HepG2 (cell line): Measurements from ENCODE around the gene KRT36. TPM values are rescaled to one million over a fixed set of nuclear protein-coding genes. Genes with fewer than 3 reads are reported as not detected.

Source experiments
- GFI1 ChIP-seq: sonication (generic); formaldehyde crosslinking; IDR thresholded peaks from 2 replicates; pipeline ENCODE4 v1.5.0; 2020; ENCODE audit warnings: missing genetic modification reagents, mild to moderate bottlenecking, borderline replicate concordance
- NBN ChIP-seq: fragments of 450-650 bp; conservative IDR thresholded peaks from 2 replicates; pipeline ENCODE4 v1.6.1; 2017
- REL ChIP-seq: sonication (generic); formaldehyde crosslinking; conservative IDR thresholded peaks from 2 replicates; pipeline ENCODE4 v1.8.0; 2022; ENCODE audit warnings: mild to moderate bottlenecking, missing genetic modification reagents, moderate library complexity
- SNRNP70 ChIP-seq: fragments of 200-400 bp; formaldehyde crosslinking; IDR thresholded peaks from 2 replicates; pipeline ENCODE4 v1.6.1; 2017; ENCODE audit warnings: mild to moderate bottlenecking, low read depth, low read length, moderate library complexity
- TBL1XR1 ChIP-seq: fragments of 150-350 bp; IDR thresholded peaks from 2 replicates; pipeline ENCODE4 v1.6.1; 2014; ENCODE audit warnings: borderline replicate concordance, low read length; ENCODE audit not compliant: partially characterized antibody
- U2AF1 ChIP-seq: fragments of 200-400 bp; formaldehyde crosslinking; optimal IDR thresholded peaks from 2 replicates; pipeline ENCODE3; 2017; ENCODE audit warnings: mild to moderate bottlenecking, low read depth, low read length
- UBTF ChIP-seq: sonication (generic); formaldehyde crosslinking; IDR thresholded peaks from 2 replicates; pipeline ENCODE4 v1.4.0; 2020; ENCODE audit warnings: mild to moderate bottlenecking, missing genetic modification reagents
- YEATS4 ChIP-seq: sonication (generic); formaldehyde crosslinking; IDR thresholded peaks from 2 replicates; pipeline ENCODE4 v1.4.0; 2020; ENCODE audit warnings: missing genetic modification reagents, borderline replicate concordance
- ZFX ChIP-seq: sonication (generic); formaldehyde crosslinking; IDR thresholded peaks from 2 replicates; pipeline ENCODE4 v1.4.0; 2020; ENCODE audit warnings: mild to moderate bottlenecking, low read depth, missing genetic modification reagents, moderate library complexity
- ZMAT5 ChIP-seq: sonication (generic); formaldehyde crosslinking; IDR thresholded peaks from 2 replicates; pipeline ENCODE4 v1.5.0; 2020; ENCODE audit warnings: mild to moderate bottlenecking, low read depth, missing genetic modification reagents, borderline replicate concordance
- ZNF318 ChIP-seq: sonication (generic); formaldehyde crosslinking; IDR thresholded peaks from 2 replicates; pipeline ENCODE4 v1.4.0; 2020; ENCODE audit warnings: mild to moderate bottlenecking, missing genetic modification reagents
- ZNF44 ChIP-seq: sonication (generic); formaldehyde crosslinking; IDR thresholded peaks from 2 replicates; pipeline ENCODE4 v1.5.1; 2020; ENCODE audit warnings: mild to moderate bottlenecking, missing genetic modification reagents
- ZNF550 ChIP-seq: sonication (generic); formaldehyde crosslinking; IDR thresholded peaks from 2 replicates; pipeline ENCODE4 v1.4.0; 2020; ENCODE audit warnings: mild to moderate bottlenecking, missing genetic modification reagents, borderline replicate concordance
- ZNF572 ChIP-seq: sonication (generic); formaldehyde crosslinking; IDR thresholded peaks from 2 replicates; pipeline ENCODE4 v1.5.1; 2020; ENCODE audit warnings: mild to moderate bottlenecking, missing genetic modification reagents
- ZNF589 ChIP-seq: sonication (generic); formaldehyde crosslinking; conservative IDR thresholded peaks from 2 replicates; pipeline ENCODE4 v1.8.0; 2022; ENCODE audit warnings: mild to moderate bottlenecking, moderate library complexity, missing genetic modification reagents
- ZNF749 ChIP-seq: sonication (generic); formaldehyde crosslinking; IDR thresholded peaks from 2 replicates; pipeline ENCODE4 v1.8.0; 2022; ENCODE audit warnings: mild to moderate bottlenecking, missing genetic modification reagents, moderate library complexity, borderline replicate concordance
- ZNF83 ChIP-seq: sonication (generic); formaldehyde crosslinking; IDR thresholded peaks from 2 replicates; pipeline ENCODE4 v1.4.0; 2020; ENCODE audit warnings: missing genetic modification reagents, mild to moderate bottlenecking, borderline replicate concordance
- polyA plus RNA-seq, 8 experiments: library from polyadenylated mRNA; depleted of rRNA in 3 of 8; stranded (reverse) in 7 of 8; unstranded in 1 of 8; fragments of >200 nt; fragmentation: Illumina TruSeq in 4 of 8; extraction: Trizol in 4 of 8; gene quantifications; 2 replicates each; pipeline versions ENCODE4 v1.2.1 to v1.2.3, GENCODE V29; 2011 to 2016; ENCODE audit warnings: low read depth in 4 of 8, missing spikeins in 1 of 8, mixed read lengths in 1 of 8; ENCODE audit not compliant: insufficient read depth in 1 of 8
- total RNA-seq, 5 experiments: library from RNA; depleted of rRNA; stranded (reverse); fragments of >200 nt; fragmentation: Illumina TruSeq; extraction: Trizol; gene quantifications; 2 replicates each; pipeline ENCODE4 v1.2.3, GENCODE V29; 2016; ENCODE audit warnings: low read depth in 1 of 5

Gene KRT36
- total and polyA plus RNA-seq, 2 of the 13 experiments (the other 11 are each of a cell fraction or from before 2014, with no cell fraction given): not detected

- TF ChIP-seq ZNF318 (CRISPR knock-in tag) (no peak), ZMAT5 (CRISPR knock-in tag) (no peak), YEATS4 (CRISPR knock-in tag) (no peak), ZNF44 (CRISPR knock-in tag) (peak; percentile 48; the same call in 1 of the 2 replicates), ZNF550 (no peak), NBN (no peak), ZNF83 (CRISPR knock-in tag) (0 out of 2 replicates have a peak, but pooled peaks have one; percentile 7), REL (CRISPR knock-in tag) (no peak), U2AF1 (no peak), ZNF749 (CRISPR knock-in tag) (0 out of 2 replicates have a peak, but pooled peaks have one; percentile 23), ZNF572 (no peak), TBL1XR1 (no peak), SNRNP70 (no peak), ZNF589 (CRISPR knock-in tag) (peak; percentile 49; the same call in 1 of the 2 replicates), UBTF (CRISPR knock-in tag) (peak; percentile 55; the same call in 1 of the 2 replicates), ZFX (peak; percentile 64; the same call in 1 of the 2 replicates), GFI1 (CRISPR knock-in tag) (no peak)
Measured at GRCh38 chr17:41527063-41528023, 37.6 kb upstream of the KRT36 start (continued).
